KOPT-K1 (cell line): Measurements from ENCODE around the gene STEEP1.
A peak's percentile ranks its signal among the peaks of the same experiment; 100 is the strongest.
"Not testable (repeated sequence)": the region's sequence is repeated elsewhere in the genome, so short reads cannot be mapped to it uniquely, and the experiment has no call there.

Experiments
- H3K27ac ChIP-seq: fragments of 200-600 bp; sonication (generic); 2 replicates; pipeline ENCODE4 v1.5.1; 2016; ENCODE audit warnings: antibody characterized with exemption, mild to moderate bottlenecking, low read depth, low read length; ENCODE audit not compliant: poor library complexity, severe bottlenecking
- H3K36me3 ChIP-seq: fragments of 200-600 bp; sonication (generic); 2 replicates; pipeline ENCODE4 v1.5.1; 2017; ENCODE audit warnings: antibody characterized with exemption, mild to moderate bottlenecking, low read length, moderate library complexity; ENCODE audit not compliant: insufficient read depth
- H3K9me3 ChIP-seq: fragments of 200-600 bp; sonication (generic); 2 replicates; pipeline ENCODE4 v1.5.1; 2017; ENCODE audit warnings: antibody characterized with exemption, low read length, mild to moderate bottlenecking; ENCODE audit not compliant: insufficient read depth, poor library complexity, severe bottlenecking

Gene STEEP1

GRCh38 chrX:119505145-119505544, 60.1 kb downstream of the STEEP1 start:
- not testable (repeated sequence) for H3K27ac ChIP-seq, H3K9me3 ChIP-seq, H3K36me3 ChIP-seq

GRCh38 chrX:119503484-119503861, 61.7 kb downstream of the STEEP1 start:
- H3K27ac ChIP-seq, result no peak overlapping the region
- H3K36me3 ChIP-seq, result no peaks in the 10 kb centered on the region
- no peaks in the 10 kb centered on the region for H3K9me3 ChIP-seq

GRCh38 chrX:119502727-119503483, 62.3 kb downstream of the STEEP1 start:
- H3K36me3 ChIP-seq, result no peaks in the 10 kb centered on the region
- H3K9me3 ChIP-seq, result no peaks in the 10 kb centered on the region
- no peak overlapping the region for H3K27ac ChIP-seq

GRCh38 chrX:119501511-119502148, 63.6 kb downstream of the STEEP1 start:
- no peaks in the 10 kb centered on the region for H3K36me3 ChIP-seq
- H3K27ac ChIP-seq, result no peak overlapping the region
- H3K9me3 ChIP-seq, result no peaks in the 10 kb centered on the region

- no peaks in the 10 kb centered on the region for H3K9me3 ChIP-seq
- H3K27ac ChIP-seq, result no peak overlapping the region
- H3K36me3 ChIP-seq, result no peaks in the 10 kb centered on the region
Observed at GRCh38 chrX:119500061-119500800, 65.0 kb downstream of the STEEP1 start.

- Histone ChIP-seq H3K9me3 (no peaks in the 10 kb centered on the region), H3K27ac (peak overlapping the region; percentile 78), H3K36me3 (no peaks in the 10 kb centered on the region)
Observed at GRCh38 chrX:119497185-119497584, 68.0 kb downstream of the STEEP1 start.

- no peaks in the 10 kb centered on the region for H3K36me3 ChIP-seq
- peak overlapping the region; percentile 78 for H3K27ac ChIP-seq
- H3K9me3 ChIP-seq, result no peaks in the 10 kb centered on the region
Observed at GRCh38 chrX:119495734-119496726, 69.2 kb downstream of the STEEP1 start.

GRCh38 chrX:119493851-119494495, 71.2 kb downstream of the STEEP1 start:
- not testable (repeated sequence) for H3K9me3 ChIP-seq, H3K36me3 ChIP-seq, H3K27ac ChIP-seq

- Histone ChIP-seq H3K9me3 (no peaks in the 10 kb centered on the region), H3K36me3 (no peaks in the 10 kb centered on the region)
Observed at GRCh38 chrX:119492463-119492862, 72.7 kb downstream of the STEEP1 start.

GRCh38 chrX:119489212-119490074, 75.8 kb downstream of the STEEP1 start:
- no peaks in the 10 kb centered on the region for H3K36me3 ChIP-seq

More at GRCh38 chrX:119492463-119492862, 72.7 kb downstream of the STEEP1 start:
- no peak overlapping the region for H3K27ac ChIP-seq

GRCh38 chrX:119488749-119489148, 76.5 kb downstream of the STEEP1 start:
- no peaks in the 10 kb centered on the region for H3K9me3 ChIP-seq
- H3K27ac ChIP-seq, result no peak overlapping the region
- H3K36me3 ChIP-seq, result no peaks in the 10 kb centered on the region

More at GRCh38 chrX:119489212-119490074, 75.8 kb downstream of the STEEP1 start:
- Histone ChIP-seq H3K9me3 (no peaks in the 10 kb centered on the region), H3K27ac (no peak overlapping the region)
